Activated CD8-positive, alpha-beta memory T cell treated with anti-CD3 and anti-CD28 coated beads for 24 hours (primary cell): ENCODE results near the gene IL17A.

Source experiments
- DNase-seq: peaks from one replicate; pipeline ENCODE4 v3.0.0-alpha.2; 2020

The IL17A gene

DNA sequence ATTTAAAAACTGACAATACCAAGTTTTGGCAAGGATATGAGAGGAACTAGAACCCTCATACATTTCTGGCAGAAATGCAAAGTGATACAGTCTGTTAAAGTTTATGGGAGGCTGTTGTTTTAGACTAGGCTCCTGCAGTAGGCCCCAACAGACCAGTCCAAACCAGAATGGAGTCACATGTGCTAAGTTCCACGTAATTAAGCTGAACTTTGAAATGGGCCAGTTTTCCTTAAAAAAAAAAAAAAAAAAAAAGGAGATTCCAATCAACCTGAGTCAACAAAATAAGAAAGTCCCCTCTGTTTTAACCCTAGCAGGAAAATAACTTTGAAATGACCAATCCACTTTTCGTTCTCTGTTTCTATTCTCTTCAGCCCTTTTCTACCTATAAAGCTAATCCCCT, 31.6 kb downstream of the IL17A start:
- DNase-seq: no peak

DNA sequence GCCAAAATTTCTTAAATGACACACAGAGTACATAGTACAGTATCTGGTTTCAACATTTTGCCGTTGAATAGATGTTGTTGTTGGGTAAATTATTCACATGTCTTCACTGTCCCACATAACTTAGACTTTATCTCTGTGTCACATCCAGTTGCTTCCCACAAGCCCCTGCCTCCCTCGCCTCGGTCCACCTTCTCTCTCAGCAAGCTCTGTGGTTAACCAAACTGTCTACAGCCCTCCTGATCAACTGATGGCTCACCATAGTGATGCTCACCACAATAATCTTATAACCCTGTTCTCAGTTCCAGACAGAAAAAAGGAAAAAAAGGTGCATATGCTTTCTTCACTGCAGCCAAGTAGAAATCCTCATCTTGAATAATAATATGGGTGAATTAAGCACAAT, 35.1 kb downstream of the IL17A start:
- DNase-seq: no peak

DNA sequence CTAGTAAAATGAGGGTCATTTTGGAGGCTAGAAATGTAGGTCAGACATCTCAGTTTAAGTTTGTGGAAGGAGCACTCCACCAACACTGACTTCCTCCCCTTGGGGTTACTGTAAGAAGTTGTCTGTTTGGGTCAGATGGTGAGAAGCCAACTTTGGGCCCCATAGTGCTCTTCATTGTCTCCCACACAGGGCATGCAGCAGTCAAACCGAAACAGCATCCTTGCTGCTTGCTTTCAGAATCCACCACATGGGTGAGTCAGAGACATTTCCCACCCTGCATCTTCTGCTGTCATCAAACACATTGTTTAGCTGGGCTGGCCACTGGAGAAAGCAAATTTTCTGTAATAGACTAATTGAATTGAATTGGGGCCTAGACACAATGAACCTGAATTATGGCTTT, 41.3 kb downstream of the IL17A start:
- peak; percentile 70 for DNase-seq

DNA sequence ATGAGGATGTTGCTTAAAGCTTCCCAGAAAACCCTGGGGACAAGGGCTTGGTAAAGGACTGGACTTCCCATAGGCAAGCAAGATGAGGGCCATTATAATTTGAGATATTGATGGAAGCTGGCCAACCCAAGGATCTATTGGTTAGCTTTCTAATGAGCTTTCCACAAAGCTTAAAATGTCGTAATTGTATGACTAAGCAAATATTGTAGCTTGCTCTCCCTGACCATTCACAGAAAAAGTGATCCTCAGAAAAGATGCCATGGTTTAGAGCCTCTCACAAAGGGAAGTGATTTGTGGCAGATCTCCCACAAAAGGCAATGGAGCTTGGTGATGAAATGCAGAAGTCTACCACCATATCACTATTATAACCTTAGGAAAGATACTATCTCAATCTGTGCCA, 44.5 kb downstream of the IL17A start:
- DNase-seq: no peak

DNA sequence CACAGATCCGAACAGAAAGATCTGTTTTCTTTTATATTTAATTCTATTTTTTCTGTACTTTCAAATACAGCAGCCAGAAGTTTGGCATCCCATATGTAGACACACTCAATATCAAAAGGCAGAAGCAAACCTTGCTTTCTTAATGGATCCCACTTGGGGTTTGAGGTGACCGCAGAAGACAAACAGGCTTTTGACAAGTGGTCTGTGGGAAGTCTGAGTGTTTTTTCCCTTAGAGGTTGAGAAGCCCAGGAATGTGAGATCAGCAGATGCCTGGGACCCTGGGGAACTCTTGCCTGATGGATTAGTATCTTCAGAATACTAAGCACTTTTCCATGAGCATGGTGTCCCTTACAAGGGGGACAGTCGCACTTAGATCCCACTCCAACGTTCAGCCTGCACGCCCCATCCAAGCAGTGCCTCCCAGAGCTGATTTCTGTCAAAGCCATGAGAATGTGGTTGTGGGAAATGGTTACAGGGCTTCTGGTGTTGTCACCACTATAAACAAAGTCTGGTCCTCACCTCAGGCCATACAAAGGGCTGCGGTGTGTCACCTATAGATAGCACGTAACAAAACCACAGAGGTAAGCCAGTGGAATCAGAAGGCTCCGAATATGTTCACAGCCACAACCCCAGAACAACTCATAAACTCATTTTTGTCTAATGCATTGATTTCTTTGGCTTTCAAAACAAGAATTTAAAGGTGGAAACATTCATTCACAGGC, 45.4 kb downstream of the IL17A start:
- peak; percentile 62 for DNase-seq

DNA sequence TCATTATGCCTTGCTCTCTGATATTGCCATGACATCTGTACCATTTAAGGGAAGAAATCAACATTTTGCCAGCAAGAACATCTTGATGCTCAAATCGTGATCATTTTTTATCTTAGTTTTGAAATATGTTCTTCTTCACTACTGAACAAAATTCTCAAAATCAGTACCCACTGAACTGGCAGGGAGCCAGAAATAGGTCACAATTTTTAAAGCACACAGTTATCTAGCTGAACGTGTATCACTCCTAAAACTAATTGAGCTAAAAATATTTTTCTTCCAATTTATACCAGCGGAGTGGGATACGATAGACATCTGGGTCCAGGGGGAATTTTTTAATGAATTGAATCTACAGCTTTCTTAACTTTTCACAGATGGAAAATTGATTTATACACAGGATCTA, 46.8 kb downstream of the IL17A start:
- no peak for DNase-seq

DNA sequence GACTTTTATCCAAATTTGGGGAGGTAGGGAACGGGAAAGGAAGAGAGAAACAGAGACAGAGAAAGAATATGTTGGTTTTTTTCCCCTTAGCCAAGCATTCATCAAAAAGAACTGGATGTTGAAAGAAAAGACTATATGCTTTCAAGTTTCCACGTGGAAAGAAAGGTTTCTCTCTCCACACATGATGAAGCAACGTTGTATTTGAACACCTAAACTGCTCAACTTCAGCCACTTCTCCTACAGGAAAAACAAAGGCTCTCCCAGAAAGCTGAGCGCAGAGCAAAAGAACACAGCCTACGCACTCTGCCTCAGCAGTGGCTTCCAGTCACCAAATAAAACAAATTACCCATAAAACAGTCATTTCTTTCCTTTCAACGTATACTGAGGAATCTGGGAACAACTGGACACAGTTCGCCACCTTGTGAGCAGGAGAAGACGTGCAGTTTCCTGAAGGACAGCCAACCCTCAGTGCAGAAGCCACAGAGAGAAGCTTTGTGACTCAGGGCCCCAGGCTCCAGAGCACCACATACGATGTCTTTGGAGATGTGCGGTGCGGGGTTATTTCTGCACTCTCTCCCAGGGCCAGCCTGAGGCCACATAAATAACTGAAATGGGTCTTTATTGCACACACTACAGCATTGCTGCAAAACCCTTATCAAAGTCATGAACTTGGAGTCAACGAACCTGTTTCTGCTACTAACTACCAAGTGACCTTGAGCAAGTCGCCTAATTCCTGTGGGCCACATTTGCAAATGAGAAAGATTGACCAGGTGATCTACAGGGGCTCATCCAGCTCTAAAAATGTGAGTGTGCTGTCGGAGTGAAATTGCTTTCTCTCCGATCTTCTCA, 48.0 kb downstream of the IL17A start:
- no peak for DNase-seq
